VCaP (cell line): ENCODE measurements around the gene CDH4.
A peak's percentile ranks its signal among the peaks of the same experiment; 100 is the strongest.

ENCODE experiments used
- H3K27ac ChIP-seq: fragments of 450-650 bp; 2 replicates; pipeline ENCODE4 v1.5.1; 2017
- TF ChIP-seq, protein P1 (sequence below): fragments of 450-650 bp; conservative IDR thresholded peaks from 2 replicates; pipeline ENCODE4 v1.5.1; 2017; ENCODE audit warnings: mild to moderate bottlenecking, moderate library complexity

The CDH4 gene

DNA sequence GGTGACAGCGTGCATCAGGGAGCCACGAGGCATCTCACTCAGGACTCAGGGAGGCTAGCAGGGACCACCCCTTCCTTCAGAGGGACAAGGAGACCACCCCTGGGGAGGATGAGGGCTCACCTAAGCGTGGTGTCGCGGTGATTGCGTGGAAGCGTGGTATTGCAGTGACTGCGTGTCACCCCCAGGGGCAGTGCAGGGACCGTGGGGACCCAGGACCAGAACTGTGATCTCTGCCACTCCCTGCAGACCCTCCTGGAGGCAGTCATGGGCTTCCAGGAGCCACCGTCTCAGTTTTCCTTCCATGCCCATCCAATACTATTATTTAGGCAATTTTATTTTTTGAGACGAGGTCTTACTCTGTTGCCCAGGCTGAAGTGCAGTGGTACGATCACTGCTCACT lies 666.5 kb downstream of the CDH4 start:
- TF ChIP-seq, protein P1, sequence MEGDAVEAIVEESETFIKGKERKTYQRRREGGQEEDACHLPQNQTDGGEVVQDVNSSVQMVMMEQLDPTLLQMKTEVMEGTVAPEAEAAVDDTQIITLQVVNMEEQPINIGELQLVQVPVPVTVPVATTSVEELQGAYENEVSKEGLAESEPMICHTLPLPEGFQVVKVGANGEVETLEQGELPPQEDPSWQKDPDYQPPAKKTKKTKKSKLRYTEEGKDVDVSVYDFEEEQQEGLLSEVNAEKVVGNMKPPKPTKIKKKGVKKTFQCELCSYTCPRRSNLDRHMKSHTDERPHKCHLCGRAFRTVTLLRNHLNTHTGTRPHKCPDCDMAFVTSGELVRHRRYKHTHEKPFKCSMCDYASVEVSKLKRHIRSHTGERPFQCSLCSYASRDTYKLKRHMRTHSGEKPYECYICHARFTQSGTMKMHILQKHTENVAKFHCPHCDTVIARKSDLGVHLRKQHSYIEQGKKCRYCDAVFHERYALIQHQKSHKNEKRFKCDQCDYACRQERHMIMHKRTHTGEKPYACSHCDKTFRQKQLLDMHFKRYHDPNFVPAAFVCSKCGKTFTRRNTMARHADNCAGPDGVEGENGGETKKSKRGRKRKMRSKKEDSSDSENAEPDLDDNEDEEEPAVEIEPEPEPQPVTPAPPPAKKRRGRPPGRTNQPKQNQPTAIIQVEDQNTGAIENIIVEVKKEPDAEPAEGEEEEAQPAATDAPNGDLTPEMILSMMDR = 0 out of 2 replicates have a peak, but pooled peaks have one; percentile 25
- H3K27ac ChIP-seq = no peak overlapping the region

DNA sequence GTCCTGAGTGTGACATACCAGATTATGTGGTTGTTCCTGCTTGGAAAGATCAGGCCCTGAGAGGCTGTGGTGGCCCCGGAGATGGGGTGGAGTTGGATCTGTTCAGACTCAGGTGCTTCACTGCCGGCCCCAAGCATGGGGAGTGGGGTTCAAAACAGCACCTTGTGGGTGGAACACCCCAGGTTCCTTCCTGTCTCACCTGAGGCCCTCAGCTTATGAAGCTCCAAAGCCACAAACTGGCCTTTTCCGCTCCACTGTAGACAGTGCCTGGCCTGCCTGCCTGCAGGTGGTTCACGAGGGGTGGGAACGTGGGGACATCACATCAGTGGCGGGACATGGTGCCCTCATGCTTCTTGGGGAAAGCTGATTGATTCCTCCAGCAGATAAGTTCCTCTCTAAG lies 667.2 kb downstream of the CDH4 start:
- TF ChIP-seq, protein P1 = no peak
- no peak overlapping the region for H3K27ac ChIP-seq

DNA sequence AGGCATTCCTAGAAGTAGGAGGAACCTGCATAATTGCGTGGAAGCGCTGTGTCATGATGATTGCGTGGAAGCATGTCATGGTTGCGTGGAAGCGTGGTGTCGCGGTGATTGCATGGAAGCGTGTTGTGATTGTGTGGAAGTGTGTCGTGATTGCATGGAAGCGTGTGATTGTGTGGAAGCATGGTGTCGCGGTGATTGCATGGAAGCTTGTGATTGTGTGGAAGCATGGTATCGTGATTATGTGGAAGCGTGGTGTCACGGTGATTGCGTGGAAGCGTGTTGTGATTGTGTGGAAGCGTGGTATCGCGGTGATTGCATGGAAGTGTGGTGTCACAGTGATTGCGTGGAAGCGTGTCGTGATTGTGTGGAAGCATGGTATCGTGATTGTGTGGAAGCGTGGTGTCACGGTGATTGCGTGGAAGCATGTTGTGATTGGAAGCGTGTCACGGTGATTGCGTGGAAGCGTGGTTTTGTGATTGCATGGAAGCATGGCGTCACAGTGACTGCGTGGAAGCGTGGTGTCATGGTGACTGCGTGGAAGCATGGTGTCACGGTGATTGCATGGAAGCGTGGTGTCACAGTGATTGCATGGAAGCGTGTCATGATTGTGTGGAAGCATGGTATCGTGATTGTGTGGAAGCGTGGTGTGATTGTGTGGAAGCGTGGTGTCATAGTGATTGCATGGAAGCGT lies 667.8 kb downstream of the CDH4 start:
- H3K27ac ChIP-seq = no peak overlapping the region
- TF ChIP-seq, protein P1 = no peak

DNA sequence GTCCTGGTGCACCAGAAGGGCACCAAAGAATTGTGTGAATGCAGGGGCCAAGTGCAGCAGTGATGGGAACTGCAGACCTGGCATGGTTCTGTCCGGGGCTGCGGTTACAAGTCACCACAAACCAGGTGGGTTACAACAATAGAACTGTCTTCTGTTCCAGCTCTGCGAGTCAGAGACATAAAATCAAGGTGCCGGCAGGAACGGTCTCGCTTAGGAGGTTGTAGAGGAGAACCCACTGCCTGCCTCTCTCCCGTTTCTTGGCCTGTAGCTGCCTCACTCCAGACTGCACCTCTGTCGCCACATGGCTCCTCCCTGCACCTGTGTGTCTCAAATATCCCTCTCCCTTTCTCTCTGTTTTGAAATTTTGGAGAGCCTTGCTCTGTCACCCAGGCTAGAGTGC lies 670.4 kb downstream of the CDH4 start:
- H3K27ac ChIP-seq = no peak overlapping the region
- TF ChIP-seq, protein P1 = no peak

DNA sequence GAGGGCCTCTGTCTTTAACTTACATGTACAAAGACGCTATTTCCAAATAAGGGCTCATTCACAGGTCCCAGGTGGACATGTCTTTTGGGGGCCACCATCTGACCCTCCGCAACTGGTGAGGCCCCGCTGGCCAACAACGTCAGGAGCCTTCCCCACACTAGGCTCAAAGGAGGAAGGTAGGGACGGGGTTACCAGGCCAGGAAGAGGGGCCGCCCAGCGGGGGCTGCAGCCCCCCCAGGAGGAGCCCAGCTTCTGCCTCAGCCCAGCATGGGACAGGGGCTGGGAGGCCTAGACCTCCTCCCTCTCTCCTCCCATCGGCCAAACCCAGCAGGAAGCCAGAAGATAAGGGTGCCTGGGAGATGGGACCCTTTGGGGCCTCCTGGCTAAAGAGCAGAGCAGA lies 670.9 kb downstream of the CDH4 start:
- no peak overlapping the region for H3K27ac ChIP-seq
- TF ChIP-seq, protein P1 = no peak

DNA sequence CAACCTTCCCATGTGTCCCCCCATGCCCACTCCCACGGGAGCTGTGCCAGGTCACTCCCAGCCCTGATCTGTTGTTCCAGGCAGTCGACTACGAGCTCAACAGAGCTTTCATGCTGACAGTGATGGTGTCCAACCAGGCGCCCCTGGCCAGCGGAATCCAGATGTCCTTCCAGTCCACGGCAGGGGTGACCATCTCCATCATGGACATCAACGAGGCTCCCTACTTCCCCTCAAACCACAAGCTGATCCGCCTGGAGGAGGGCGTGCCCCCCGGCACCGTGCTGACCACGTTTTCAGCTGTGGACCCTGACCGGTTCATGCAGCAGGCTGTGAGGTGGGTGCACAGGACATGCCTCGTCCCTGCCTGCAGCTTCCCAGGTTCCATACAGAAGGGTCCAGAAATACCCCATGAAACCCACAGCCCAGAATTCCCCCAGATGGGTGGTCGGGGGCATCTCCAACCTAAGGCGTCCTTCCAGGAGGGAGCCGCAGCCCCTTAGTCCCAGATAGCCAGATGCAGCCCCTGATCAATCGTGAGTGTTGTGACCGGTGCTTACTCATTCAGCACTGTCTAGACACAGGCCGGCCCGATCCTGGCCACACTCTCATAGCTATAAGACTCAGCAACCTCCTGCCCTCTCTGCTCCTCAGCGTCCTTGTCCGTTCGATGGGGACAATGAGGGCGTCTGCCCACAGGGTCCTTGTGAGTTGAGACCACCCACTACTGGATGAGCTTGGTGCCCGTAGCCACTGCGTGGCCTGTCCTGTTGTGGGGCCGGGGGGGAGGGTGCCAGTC lies 671.5 kb downstream of the CDH4 start:
- TF ChIP-seq, protein P1 = no peak
- H3K27ac ChIP-seq = no peak overlapping the region

DNA sequence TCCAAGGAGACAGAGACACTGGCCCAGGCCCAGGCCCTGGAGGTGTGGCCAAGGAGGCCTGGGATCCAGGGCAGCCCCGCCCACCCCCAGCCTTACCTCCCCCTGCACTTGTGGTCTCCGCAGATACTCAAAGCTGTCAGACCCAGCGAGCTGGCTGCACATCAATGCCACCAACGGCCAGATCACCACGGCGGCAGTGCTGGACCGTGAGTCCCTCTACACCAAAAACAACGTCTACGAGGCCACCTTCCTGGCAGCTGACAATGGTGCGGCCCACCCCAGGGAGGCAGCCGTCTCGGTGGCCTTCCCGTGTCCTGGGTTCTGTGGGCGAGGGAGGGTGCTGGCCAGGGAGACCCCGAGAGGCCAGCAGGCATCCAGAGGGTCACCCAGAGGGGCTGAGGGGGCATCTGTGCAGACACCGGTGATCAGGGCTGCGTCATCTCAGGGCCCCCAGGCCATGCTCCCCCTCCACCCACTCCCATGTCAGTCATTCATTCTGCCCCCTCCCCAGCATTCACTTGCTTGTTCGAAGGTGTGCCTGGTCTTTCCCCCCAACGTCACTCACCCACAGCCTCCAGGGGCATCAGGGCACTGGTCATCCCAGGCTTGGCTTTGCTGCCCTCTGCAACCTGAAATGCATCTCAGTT lies 672.3 kb downstream of the CDH4 start:
- no peak overlapping the region for H3K27ac ChIP-seq
- TF ChIP-seq, protein P1 = no peak
